GM12878 (cell line): ENCODE data around the gene TFF2. TPM values are rescaled to one million over a fixed set of nuclear protein-coding genes. Genes with fewer than 3 reads are reported as not detected.

Experiments
- ATAC-seq: fragments of 200-7000 bp; cut with Tn5 transposase; 3 replicates; pipeline ENCODE4 v1.9.1; 2020; ENCODE audit warnings: mild to moderate bottlenecking, moderate library complexity
- BruUV-seq: library from RNA; stranded (reverse); fragments of 400-500 nt; replicated peaks from 2 replicates; lab custom pipeline; 2021; lab: Mats Ljungman, UMichigan
- CTCF ChIA-PET: fragments of 300-600 bp; sonication (Branson Sonifier 250); formaldehyde crosslinking; extraction: SDS; loops from one replicate; lab custom pipeline; 2021; ENCODE audit warnings: inconsistent platforms; lab: Yijun Ruan, JAX
- POLR2A ChIA-PET: fragments of 350-600 bp; formaldehyde crosslinking; extraction: SDS; loops from one replicate; lab custom pipeline; 2021; ENCODE audit warnings: inconsistent platforms; lab: Charles Lee
- RAD21 ChIA-PET: fragments of 300-600 bp; sonication (Branson Sonifier 250); formaldehyde crosslinking; loops from one replicate; lab custom pipeline; 2023; ENCODE audit warnings: antibody characterized with exemption; ENCODE audit not compliant: unreplicated experiment; lab: Charles Lee
- SMC1A ChIA-PET: fragments of 300-600 bp; sonication (Branson Sonifier 250); formaldehyde crosslinking; loops from one replicate; lab custom pipeline; 2023; ENCODE audit not compliant: unreplicated experiment, uncharacterized antibody; lab: Charles Lee
- DNase-seq: peaks from one replicate; pipeline ENCODE4 v3.0.0-alpha.2; 2011; ENCODE audit warnings: low read depth, low spot score
- FAIRE-seq: peaks from 3 replicates; lab custom pipeline; 2011; peaks lifted over from hg19 to GRCh38; lab: Jason Lieb, UNC
- H2AFZ ChIP-seq: 2 replicates; pipeline ENCODE4 v1.6.0; 2011; ENCODE audit warnings: low read depth, low read length, control low read depth; ENCODE audit not compliant: control insufficient read depth
- H3K27ac ChIP-seq: 2 replicates; pipeline ENCODE4 v1.5.1; 2011; ENCODE audit warnings: control low read depth; ENCODE audit not compliant: control insufficient read depth, insufficient read depth
- H3K27me3 ChIP-seq, 2 experiments: replicated peaks in 1 of 2; 2 replicates each; pipeline versions ENCODE4 v1.6.0 to v1.6.1; 2011; ENCODE audit warnings: low read length in 1 of 2; ENCODE audit not compliant: control insufficient read depth in 2 of 2, insufficient read depth in 2 of 2
- H3K36me3 ChIP-seq, 2 experiments: 2 replicates each; pipeline ENCODE4 v1.5.1; 2011; ENCODE audit warnings: low read length in 1 of 2; ENCODE audit not compliant: control insufficient read depth in 2 of 2, insufficient read depth in 2 of 2
- H3K4me1 ChIP-seq: 2 replicates; pipeline ENCODE4 v1.6.1; 2011; ENCODE audit warnings: mild to moderate bottlenecking, low read length, moderate library complexity, mixed read lengths; ENCODE audit not compliant: control insufficient read depth, insufficient read depth
- H3K4me2 ChIP-seq: 2 replicates; pipeline ENCODE4 v1.6.0; 2011; ENCODE audit warnings: control low read depth; ENCODE audit not compliant: control insufficient read depth, insufficient read depth
- H3K4me3 ChIP-seq: fragments of 200-600 bp; sonication (generic); 2 replicates; pipeline ENCODE4 v1.5.1; 2016
- H3K79me2 ChIP-seq: 2 replicates; pipeline ENCODE4 v1.6.0; 2011; ENCODE audit warnings: low read length; ENCODE audit not compliant: control insufficient read depth, insufficient read depth
- H3K9ac ChIP-seq: 2 replicates; pipeline ENCODE4 v1.8.0; 2011; ENCODE audit warnings: low read length, control low read depth, mixed read lengths; ENCODE audit not compliant: control insufficient read depth, insufficient read depth
- H3K9me3 ChIP-seq: replicated peaks from 3 replicates; pipeline ENCODE4 v1.5.1; 2011; ENCODE audit warnings: mild to moderate bottlenecking, low read length; ENCODE audit not compliant: control insufficient read depth, insufficient read depth
- H4K20me1 ChIP-seq: 2 replicates; pipeline ENCODE4 v1.6.0; 2011; ENCODE audit not compliant: control insufficient read depth, insufficient read depth
- BHLHE40 ChIP-seq, 2 experiments: fragments of 450-650 bp in 1 of 2; IDR thresholded peaks; 2 replicates each; pipeline ENCODE4 v1.6.1; 2011 to 2017; ENCODE audit warnings: low read depth in 2 of 2, borderline replicate concordance in 1 of 2, improper control_type of control experiment in 1 of 2, low read length in 1 of 2, mild to moderate bottlenecking in 1 of 2
- BMI1 ChIP-seq: fragments of 450-650 bp; IDR thresholded peaks from 2 replicates; pipeline ENCODE4 v1.6.1; 2016; ENCODE audit warnings: mild to moderate bottlenecking, moderate library complexity, borderline replicate concordance
- BRCA1 ChIP-seq: IDR thresholded peaks from 2 replicates; pipeline ENCODE4 v1.6.1; 2011; ENCODE audit warnings: low read depth, low read length, improper control_type of control experiment
- FOS ChIP-seq: IDR thresholded peaks from 3 replicates; pipeline ENCODE4 v1.6.1; 2011; ENCODE audit warnings: borderline replicate concordance; ENCODE audit not compliant: insufficient read length; ENCODE audit errors: extremely low read depth
- HCFC1 ChIP-seq: fragments of 150-350 bp; IDR thresholded peaks from 2 replicates; pipeline ENCODE4 v1.6.1; 2014; ENCODE audit warnings: low read length
- HSF1 ChIP-seq: fragments of 150-350 bp; IDR thresholded peaks from 2 replicates; pipeline ENCODE4 v1.6.1; 2014; ENCODE audit warnings: mild to moderate bottlenecking, low read depth, low read length
- KLF5 ChIP-seq: fragments of 450-650 bp; IDR thresholded peaks from 2 replicates; pipeline ENCODE4 v1.6.1; 2014; ENCODE audit warnings: mild to moderate bottlenecking; ENCODE audit not compliant: partially characterized antibody
- RAD21 ChIP-seq: IDR thresholded peaks from 2 replicates; pipeline ENCODE4 v1.6.1; 2011; ENCODE audit warnings: mild to moderate bottlenecking, low read depth, low read length, moderate library complexity; ENCODE audit not compliant: insufficient read depth
- SMAD1 ChIP-seq: fragments of 450-650 bp; IDR thresholded peaks from 2 replicates; pipeline ENCODE4 v1.6.1; 2018; ENCODE audit warnings: mild to moderate bottlenecking, low read depth; ENCODE audit not compliant: partially characterized antibody
- SMAD5 ChIP-seq: IDR thresholded peaks from 2 replicates; pipeline ENCODE4 v1.6.1; 2016; ENCODE audit warnings: antibody characterized with exemption, low read depth
- WGBS: methylation state at CpG from one replicate; pipeline ENCODE4 v1.1.6; 2016; ENCODE audit warnings: low lambda C conversion rate; ENCODE audit not compliant: insufficient replicate concordance, insufficient coverage; ENCODE audit errors: missing lambda C conversion rate; 5-methylcytosine and 5-hydroxymethylcytosine counted together
- in situ Hi-C: fragments of 300-500 bp; cut with MboI; formaldehyde crosslinking; loops from 9 replicates; pipeline ENCODE4 v1.14.3; 2018; ENCODE audit warnings: mixed read lengths
- intact Hi-C: fragments of 100-400 bp; cut with micrococcal nuclease; formaldehyde crosslinking; loops from one replicate; pipeline ENCODE4 v1.14.2; 2022; ENCODE audit not compliant: unreplicated experiment
- polyA plus RNA-seq, 11 experiments: library from polyadenylated mRNA; depleted of rRNA in 4 of 11; unstranded in 6 of 11; stranded (reverse) in 5 of 11; fragments of >200 nt; fragmentation: Nextera tagmentation in 4 of 11; fragmentation: Illumina TruSeq in 1 of 11; extraction: Ambion mirVana in 4 of 11; extraction: Trizol in 1 of 11; gene quantifications; 1 replicate in 1 of 11; 2 replicates in 10 of 11; pipeline versions ENCODE4 v1.2.1 to v1.2.3, GENCODE V29; 2011 to 2016; ENCODE audit warnings: inconsistent platforms in 2 of 11, missing spikeins in 2 of 11, low read depth in 1 of 11
- total RNA-seq, 4 experiments: library from RNA; depleted of rRNA in 3 of 4; stranded (reverse); fragments of >200 nt in 3 of 4; fragmentation: Illumina TruSeq in 1 of 4; extraction: Trizol in 1 of 4; gene quantifications; 2 replicates each; pipeline versions ENCODE4 v1.2.1 to v1.2.3, GENCODE V29; 2013 to 2021
- TF ChIP-seq, protein P1 (sequence below): fragments of 450-650 bp; IDR thresholded peaks from 2 replicates; pipeline ENCODE4 v1.6.1; 2018; ENCODE audit warnings: borderline replicate concordance, mild to moderate bottlenecking; ENCODE audit not compliant: partially characterized antibody

Gene TFF2
- total and polyA plus RNA-seq, 10 of the 15 experiments (the other 5 are each of a cell fraction or from before 2014, with no cell fraction given), result 0.56 TPM; not detected in 9

DNA sequence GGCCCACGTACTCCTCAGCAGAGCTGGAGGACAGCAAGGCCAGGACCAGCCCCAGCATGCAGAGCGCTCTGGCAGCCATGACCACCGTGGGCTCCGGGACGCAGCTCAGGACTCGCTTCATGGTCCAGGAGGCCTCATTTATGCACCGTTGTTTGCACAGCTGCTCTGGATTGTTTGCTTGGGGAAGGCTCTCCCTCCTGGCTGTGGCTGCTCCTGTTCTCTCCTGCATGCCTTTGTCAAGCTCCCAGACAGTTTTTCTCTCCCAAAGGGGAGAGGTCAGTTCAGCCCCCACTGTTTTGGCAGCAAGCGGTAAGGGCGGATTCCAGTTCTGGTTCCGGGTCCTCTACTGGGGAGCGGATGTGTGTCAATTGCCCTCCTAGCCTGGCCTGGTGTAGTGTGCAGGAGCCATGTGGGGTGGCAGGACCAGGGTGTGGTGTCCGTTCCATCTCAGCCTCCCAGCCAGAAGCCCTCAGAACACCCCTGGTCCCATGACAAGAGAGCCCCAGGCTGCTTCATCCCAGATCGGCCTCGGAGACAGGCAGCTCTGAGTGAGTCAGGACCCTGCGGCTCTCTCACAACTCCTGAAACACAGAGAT, 35.4 kb downstream of the TFF2 start, which contains the start of gene TFF3:
Gene TFF3 (minus strand): TSS at position 114 of the 596 bp plus-strand sequence. CDS start 35 bp downstream, at position 79.
- ChIA-PET CTCF (interaction anchor here (1.1 to 1.5 kb wide), 2 partner anchors 22 to 170 kb away, joined by 3 to 4 read pairs; no protein-coding TSS in a partner anchor), POLR2A (no interaction called here), SMC1A (no interaction called here), RAD21 (interaction anchor here (1.0 to 1.8 kb wide), 2 partner anchors 15 to 126 kb away, joined by 3 to 7 read pairs; no protein-coding TSS in a partner anchor)
- Histone ChIP-seq H3K79me2 (no peaks in the 10 kb centered on the region), H2AFZ (no peak within 1 kb of the TSS), H3K4me1 (peaks cover 3% of the 10 kb centered on the region), H3K27me3 (no peaks in the 10 kb centered on the region), H4K20me1 (no peaks in the 10 kb centered on the region), H3K9me3 (no peaks in the 10 kb centered on the region), H3K36me3 (no peaks in the 10 kb centered on the region), H3K9ac (no peak within 1 kb of the TSS), H3K27ac (no peak within 1 kb of the TSS), H3K4me3 (no peak within 1 kb of the TSS), H3K4me2 (no peak within 1 kb of the TSS)
- WGBS, result 79% methylated on average over 15 of the region's 15 CpGs
- in situ Hi-C loops (no loop called here), intact Hi-C loops (no loop called here)
- ATAC-seq, result no peak
- FAIRE-seq, result no peak
- DNase-seq, result no peak
- TF ChIP-seq HCFC1 (no peak), BHLHE40 (IDR thresholded peaks at IDR 0.05; ENCODE audit: borderline replicate concordance in 1 of 2, low read depth in 2 of 2, low read length in 1 of 2) (no peak)
- BruUV-seq, result no TSS peak

GRCh38 chr21:42314616-42315295, 36.0 kb downstream of the TFF2 start:
- 28% methylated on average over 6 of the region's 6 CpGs for WGBS
- in situ Hi-C loops (no loop called here), intact Hi-C loops (no loop called here)
- ChIA-PET CTCF (interaction anchor here (0.6 to 1.5 kb wide), 4 partner anchors 22 to 169 kb away, joined by 3 to 4 read pairs (median 3); no protein-coding TSS in a partner anchor), RAD21 (interaction anchor here (0.9 to 1.8 kb wide), 3 partner anchors 16 to 126 kb away, joined by 3 to 7 read pairs (median 4); no protein-coding TSS in a partner anchor), POLR2A (no interaction called here), SMC1A (interaction anchor here (1.1 kb wide), 1 partner anchor 109 kb away, joined by 3 read pairs; no protein-coding TSS in a partner anchor)
- BruUV-seq, result no TSS peak
- FAIRE-seq, result no peak
- H3K4me2 ChIP-seq, result no peak overlapping the region
- H4K20me1 ChIP-seq, result no peaks in the 10 kb centered on the region
- H3K27me3 ChIP-seq, result no peaks in the 10 kb centered on the region
- H3K79me2 ChIP-seq, result no peaks in the 10 kb centered on the region
- H3K4me3 ChIP-seq, result no peak overlapping the region
- no peak for DNase-seq
- peaks cover 3% of the 10 kb centered on the region for H3K4me1 ChIP-seq
- no peaks in the 10 kb centered on the region for H3K36me3 ChIP-seq
- H3K9me3 ChIP-seq, result no peaks in the 10 kb centered on the region
- H2AFZ ChIP-seq, result no peak overlapping the region
- H3K27ac ChIP-seq, result no peak overlapping the region
- no peak overlapping the region for H3K9ac ChIP-seq
- ATAC-seq, result no peak
- TF ChIP-seq BRCA1, result no peak
- TF ChIP-seq SMAD5, result no peak
- TF ChIP-seq, protein P1, sequence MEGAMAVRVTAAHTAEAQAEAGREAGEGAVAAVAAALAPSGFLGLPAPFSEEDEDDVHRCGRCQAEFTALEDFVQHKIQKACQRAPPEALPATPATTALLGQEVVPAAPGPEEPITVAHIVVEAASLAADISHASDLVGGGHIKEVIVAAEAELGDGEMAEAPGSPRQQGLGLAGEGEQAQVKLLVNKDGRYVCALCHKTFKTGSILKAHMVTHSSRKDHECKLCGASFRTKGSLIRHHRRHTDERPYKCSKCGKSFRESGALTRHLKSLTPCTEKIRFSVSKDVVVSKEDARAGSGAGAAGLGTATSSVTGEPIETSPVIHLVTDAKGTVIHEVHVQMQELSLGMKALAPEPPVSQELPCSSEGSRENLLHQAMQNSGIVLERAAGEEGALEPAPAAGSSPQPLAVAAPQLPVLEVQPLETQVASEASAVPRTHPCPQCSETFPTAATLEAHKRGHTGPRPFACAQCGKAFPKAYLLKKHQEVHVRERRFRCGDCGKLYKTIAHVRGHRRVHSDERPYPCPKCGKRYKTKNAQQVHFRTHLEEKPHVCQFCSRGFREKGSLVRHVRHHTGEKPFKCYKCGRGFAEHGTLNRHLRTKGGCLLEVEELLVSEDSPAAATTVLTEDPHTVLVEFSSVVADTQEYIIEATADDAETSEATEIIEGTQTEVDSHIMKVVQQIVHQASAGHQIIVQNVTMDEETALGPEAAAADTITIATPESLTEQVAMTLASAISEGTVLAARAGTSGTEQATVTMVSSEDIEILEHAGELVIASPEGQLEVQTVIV, result no peak
- TF ChIP-seq BMI1, result no peak
- no peak for TF ChIP-seq FOS
- TF ChIP-seq HSF1, result no peak
- no peak for TF ChIP-seq RAD21
- no peak for TF ChIP-seq KLF5
- no peak for TF ChIP-seq SMAD1
